ENCODE measurements around the gene BEX3.

- TF ChIP-seq EZH2 (IDR thresholded peaks at IDR 0.05; ENCODE audit: insufficient read depth, poor library complexity, severe bottlenecking) = no peak
- TF ChIP-seq EZH2phosphoT487 (IDR thresholded peaks at IDR 0.05; ENCODE audit: insufficient read depth, low read depth) = no peak
Observed at GRCh38 chrX:103415528-103415927, 39.2 kb downstream of the BEX3 start.

Data from GM23248 (cell line).